GM18507 (cell line): ENCODE results near the gene NRBP1.
"Not testable (repeated sequence)": the region's sequence is repeated elsewhere in the genome, so short reads cannot be mapped to it uniquely, and the experiment has no call there.

ENCODE experiments used
- DNase-seq: peaks from one replicate; pipeline ENCODE4 v3.0.0; 2011; ENCODE audit warnings: low read depth; ENCODE audit not compliant: insufficient read length; ENCODE audit errors: extremely low spot score
- FAIRE-seq: peaks from 2 replicates; lab custom pipeline; 2011; peaks lifted over from hg19 to GRCh38; lab: Jason Lieb, UNC

Gene NRBP1

GRCh38 chr2:27420996-27421395 lies 7.4 kb upstream of the NRBP1 start:
- no peak for DNase-seq
- FAIRE-seq = no peak

- DNase-seq = no peak
- no peak for FAIRE-seq
Measured at GRCh38 chr2:27421660-27422250, 6.7 kb upstream of the NRBP1 start.

- FAIRE-seq = no peak
- no peak for DNase-seq
Measured at GRCh38 chr2:27422958-27423357, 5.5 kb upstream of the NRBP1 start.

GRCh38 chr2:27425039-27425438 lies 3.4 kb upstream of the NRBP1 start:
- not testable (repeated sequence) for FAIRE-seq, DNase-seq

- peak; percentile 18 for FAIRE-seq
- no peak for DNase-seq
Measured at GRCh38 chr2:27427863-27428212, 593 bp upstream of the NRBP1 start.

- peak; percentile 49 for FAIRE-seq
Measured at GRCh38 chr2:27428978-27429541, 629 bp downstream of the NRBP1 start.

GRCh38 chr2:27431395-27431794 lies 3.0 kb downstream of the NRBP1 start:
- FAIRE-seq = no peak
- no peak for DNase-seq

More at GRCh38 chr2:27428978-27429541, 629 bp downstream of the NRBP1 start:
- DNase-seq = peak; percentile 76

- FAIRE-seq = no peak
- no peak for DNase-seq
Measured at GRCh38 chr2:27435628-27436027, 7.2 kb downstream of the NRBP1 start.

GRCh38 chr2:27441226-27441926 lies 12.9 kb downstream of the NRBP1 start:
- FAIRE-seq = no peak
- DNase-seq = no peak

GRCh38 chr2:27441958-27442919 lies 13.8 kb downstream of the NRBP1 start, which contains the start of gene KRTCAP3:
Gene KRTCAP3, plus strand, starts transcription at chr2:27442381. Its CDS starts 32 bp downstream, at chr2:27442413.
- DNase-seq (no peak), FAIRE-seq (no peak)

GRCh38 chr2:27442920-27443282 lies 14.5 kb downstream of the NRBP1 start:
- no peak for FAIRE-seq
- DNase-seq = no peak

- no peak for FAIRE-seq
- DNase-seq = no peak
Measured at GRCh38 chr2:27445155-27445554, 16.7 kb downstream of the NRBP1 start.

GRCh38 chr2:27445615-27446014 lies 17.2 kb downstream of the NRBP1 start:
- no peak for DNase-seq
- FAIRE-seq = no peak

GRCh38 chr2:27446057-27446456 lies 17.6 kb downstream of the NRBP1 start:
- DNase-seq (no peak), FAIRE-seq (no peak)

GRCh38 chr2:27448381-27448780 lies 19.9 kb downstream of the NRBP1 start:
- DNase-seq (no peak), FAIRE-seq (no peak)

GRCh38 chr2:27451095-27451494 lies 22.7 kb downstream of the NRBP1 start:
- DNase-seq = no peak
- no peak for FAIRE-seq

GRCh38 chr2:27453968-27454367 lies 25.5 kb downstream of the NRBP1 start:
- no peak for FAIRE-seq
- no peak for DNase-seq

- no peak for FAIRE-seq
Measured at GRCh38 chr2:27461118-27461517, 32.7 kb downstream of the NRBP1 start.

GRCh38 chr2:27464443-27464842 lies 36.0 kb downstream of the NRBP1 start:
- DNase-seq = no peak
- FAIRE-seq = no peak

More at GRCh38 chr2:27461118-27461517, 32.7 kb downstream of the NRBP1 start:
- DNase-seq = no peak

- FAIRE-seq (no peak), DNase-seq (no peak)
Measured at GRCh38 chr2:27471961-27472360, 43.5 kb downstream of the NRBP1 start.
